Stimulated activated CD4-positive, alpha-beta T cell treated with anti-CD3 and anti-CD28 coated beads, Interleukin-15, amount 100 ng/mL, for 24 hours (primary cell): Measurements from ENCODE around the gene ADNP2.

ENCODE experiments used
- DNase-seq: peaks from one replicate; pipeline ENCODE4 v3.0.0-alpha.2; 2020

ADNP2 gene

DNA sequence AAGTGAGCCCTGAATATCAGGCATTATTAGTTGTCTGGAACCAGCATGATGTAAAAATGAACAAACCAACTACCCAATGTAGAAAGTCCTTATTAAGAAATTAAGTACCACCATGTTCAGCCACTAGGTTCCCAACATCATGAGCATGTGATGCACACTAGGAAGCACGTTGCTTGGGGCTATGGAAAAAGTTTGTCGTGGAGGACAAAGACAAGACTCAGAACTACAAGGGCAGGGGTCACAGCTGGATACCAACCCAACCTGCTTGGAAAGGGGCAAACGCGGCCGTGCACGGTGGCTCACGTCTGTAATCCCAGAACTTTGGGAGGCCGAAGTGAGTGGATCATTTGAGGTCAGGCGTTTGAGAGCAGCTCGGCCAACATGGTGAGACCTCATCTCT is 64.0 kb downstream of the ADNP2 start:
- no peak for DNase-seq

DNA sequence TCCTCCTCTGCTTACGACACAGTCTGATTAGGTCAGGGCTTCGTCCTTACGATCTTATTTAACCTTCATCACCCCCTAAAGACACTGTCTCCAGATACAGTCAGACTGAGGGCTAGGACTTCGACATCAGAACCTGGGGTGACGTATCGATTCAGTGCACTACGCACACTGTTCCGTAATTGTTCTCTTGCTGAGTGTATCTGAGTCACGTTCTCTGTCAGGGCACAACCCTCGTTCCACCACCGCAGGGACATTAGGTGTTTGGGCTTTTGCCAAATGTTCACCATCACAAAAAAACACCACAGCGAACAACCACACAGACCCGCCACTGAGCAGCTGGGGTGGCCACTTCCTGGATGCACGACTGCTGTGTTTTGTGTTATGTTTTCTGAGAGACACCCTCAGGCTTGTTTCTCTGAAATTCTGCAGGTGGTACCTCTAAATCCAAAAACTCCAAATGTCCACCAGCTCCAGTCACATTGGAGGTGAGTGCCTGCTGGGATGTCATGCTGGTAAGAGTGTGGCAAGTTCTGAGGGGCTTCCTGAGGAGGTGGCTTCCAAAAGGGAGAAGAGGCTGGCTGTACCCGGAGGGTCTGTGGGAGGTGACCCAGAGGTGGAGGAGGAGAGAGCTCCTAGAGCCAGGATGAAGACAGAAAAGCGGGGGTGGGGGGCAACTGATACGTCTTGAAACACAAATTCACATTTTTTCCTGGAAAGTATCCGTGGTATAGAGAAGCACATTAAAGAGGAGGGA is 66.6 kb downstream of the ADNP2 start:
- peak; percentile 19 for DNase-seq

DNA sequence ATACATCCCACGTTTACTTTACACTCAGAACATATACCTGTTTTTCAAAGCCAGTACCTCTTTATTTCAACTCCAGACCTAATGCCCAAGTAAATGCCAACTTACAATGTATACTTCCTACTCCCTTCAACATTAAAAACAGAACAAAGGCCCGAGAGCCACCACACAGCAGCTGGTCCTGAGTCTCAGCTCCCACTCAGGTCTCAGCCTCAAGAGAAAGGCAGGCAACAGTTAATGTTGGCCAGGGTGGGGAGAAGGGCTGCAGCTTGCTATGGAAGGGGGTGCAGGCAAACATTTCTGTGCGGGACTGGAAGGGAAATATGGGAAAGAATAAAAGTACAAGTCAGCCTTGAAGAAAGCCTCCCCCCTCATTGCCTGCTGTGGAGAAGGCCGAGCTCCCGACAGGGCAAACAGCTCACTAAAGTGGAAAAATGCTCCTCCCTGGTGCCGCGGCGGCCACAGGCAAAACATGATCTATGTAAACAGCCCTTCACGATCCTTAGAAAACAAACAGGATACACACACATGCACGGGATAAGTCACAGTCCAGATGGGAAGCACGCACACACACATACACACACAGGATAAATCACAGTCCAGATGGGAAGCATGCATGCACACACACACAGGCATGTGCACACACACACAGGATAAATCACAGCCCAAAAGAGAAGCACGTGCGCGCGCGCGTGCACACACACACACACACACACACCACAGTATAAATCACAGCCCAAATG is 67.4 kb downstream of the ADNP2 start:
- no peak for DNase-seq

DNA sequence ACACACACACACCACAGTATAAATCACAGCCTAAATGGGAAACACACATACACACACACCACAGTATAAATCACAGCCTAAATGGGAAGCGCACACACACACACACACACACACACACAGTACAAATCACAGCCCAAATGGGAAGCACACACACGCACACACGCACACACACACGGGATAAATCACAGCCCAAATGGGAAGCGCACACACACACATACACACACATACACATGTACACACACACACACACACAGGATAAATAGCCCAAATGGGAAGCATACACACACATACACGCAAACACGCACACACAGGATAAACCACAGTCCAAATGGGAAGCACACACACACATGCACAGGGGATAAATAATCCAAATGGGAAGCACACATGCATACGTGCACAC is 68.1 kb downstream of the ADNP2 start:
- no peak for DNase-seq

DNA sequence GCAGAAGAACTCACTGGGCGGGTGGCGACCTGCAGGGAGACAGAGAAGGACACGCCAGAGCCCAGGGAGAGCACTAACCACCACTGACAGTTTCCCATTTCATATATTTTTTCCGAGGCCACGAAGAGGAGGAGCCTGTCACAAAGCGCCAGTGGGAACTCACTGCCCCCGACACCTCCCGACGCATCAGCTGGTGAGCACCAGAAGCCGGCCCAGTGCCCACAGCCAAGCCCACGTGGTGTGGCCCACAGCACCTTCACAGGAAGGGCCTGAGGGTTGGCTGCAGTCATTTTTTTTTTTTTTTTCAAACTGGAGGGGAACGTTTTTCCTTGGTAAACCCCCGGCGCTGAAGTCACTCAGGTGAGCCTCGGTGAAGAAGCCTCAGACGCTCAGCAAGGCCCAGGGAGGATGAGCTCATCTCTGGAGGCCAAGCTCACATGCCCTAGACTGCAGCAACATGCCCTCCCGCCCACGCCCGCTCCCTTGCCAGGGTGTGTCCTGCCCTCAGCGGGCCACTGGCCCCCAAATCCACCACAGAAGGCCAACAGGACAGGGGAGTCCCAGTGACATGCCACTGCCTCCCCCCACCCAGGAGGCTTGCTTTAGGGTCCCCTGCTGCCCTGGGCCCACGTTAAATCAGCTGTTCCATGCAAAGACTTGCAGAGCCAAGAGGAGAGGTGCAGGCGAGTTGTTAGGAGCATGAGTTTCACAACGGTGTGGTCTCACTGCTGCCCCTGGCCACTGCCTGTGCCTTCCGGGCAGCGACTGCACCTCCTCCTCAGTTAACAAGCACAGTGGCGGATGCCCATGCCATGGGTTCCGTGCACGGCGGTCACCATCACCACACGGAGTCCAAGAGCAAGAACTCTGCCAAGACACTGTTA is 70.1 kb downstream of the ADNP2 start:
- no peak for DNase-seq

DNA sequence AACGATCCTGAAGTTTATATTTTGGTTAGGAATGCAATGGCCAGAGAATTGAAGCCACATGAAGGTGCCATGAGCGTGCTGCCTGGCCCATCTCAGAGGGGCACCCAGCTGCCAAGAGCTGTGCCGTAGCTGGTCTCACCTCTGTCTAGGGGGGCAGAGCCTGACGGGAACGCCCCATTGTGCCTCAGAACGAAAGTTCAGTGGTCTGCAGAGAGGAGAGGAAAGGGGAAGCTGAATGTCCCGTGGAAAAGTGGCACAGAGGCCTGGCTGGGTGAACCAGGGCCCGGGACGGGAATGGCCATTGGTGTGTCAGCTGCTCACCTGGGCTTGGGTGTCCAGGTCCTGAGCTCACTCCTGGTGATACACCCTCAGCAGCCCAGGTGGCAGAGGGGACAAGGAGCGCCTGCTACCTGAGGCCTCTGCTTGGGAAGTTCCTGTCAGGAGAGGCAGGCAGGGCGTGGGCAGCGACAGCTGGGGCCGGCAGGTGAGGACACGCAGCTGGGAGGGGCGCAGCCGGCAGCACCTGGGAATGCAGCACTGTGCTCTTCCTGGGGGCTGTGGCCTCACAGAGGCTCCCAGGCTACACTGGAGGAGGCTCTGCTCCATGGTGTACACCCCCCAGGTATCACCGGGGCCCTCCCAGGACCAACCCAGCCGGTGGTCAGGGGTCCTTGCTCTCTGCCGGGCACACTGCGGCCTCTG is 70.9 kb downstream of the ADNP2 start:
- DNase-seq = no peak

DNA sequence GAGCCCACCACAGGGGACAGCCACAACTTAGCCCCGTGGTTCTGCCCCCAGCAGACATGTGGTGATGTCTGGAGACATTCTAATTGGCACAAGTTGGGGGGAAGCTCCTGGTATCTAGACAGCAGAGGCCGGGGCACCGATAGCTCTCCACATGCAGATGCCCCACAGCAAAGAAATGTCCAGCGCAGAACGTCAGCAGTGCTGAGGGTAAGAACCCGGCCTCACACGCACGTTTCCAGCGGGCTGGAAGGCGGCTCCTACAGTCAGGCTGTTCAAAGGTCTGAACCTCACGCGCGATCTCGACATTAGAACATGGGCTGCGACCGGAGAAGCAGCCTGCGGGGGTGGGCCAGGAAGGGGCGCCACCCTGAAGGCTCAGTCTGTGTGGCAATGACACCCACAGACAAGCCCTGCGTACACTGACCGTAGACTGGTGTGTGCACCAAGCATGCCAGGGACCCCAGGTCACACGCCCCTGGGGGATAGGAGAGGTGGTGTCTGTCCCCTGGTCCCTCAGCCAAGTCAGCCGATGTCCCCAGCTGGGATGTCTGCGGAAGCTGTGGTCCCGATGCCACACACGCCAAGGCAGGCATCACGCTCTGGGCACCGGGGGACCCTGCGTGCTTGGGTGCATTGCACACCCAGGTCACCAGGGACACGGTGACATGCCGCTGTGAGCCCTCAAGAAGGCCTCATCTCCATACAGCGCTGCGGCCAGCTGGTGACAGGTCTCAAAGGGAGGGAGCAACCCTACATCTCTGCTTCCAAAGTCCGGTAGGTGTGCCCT is 71.9 kb downstream of the ADNP2 start:
- DNase-seq = no peak

DNA sequence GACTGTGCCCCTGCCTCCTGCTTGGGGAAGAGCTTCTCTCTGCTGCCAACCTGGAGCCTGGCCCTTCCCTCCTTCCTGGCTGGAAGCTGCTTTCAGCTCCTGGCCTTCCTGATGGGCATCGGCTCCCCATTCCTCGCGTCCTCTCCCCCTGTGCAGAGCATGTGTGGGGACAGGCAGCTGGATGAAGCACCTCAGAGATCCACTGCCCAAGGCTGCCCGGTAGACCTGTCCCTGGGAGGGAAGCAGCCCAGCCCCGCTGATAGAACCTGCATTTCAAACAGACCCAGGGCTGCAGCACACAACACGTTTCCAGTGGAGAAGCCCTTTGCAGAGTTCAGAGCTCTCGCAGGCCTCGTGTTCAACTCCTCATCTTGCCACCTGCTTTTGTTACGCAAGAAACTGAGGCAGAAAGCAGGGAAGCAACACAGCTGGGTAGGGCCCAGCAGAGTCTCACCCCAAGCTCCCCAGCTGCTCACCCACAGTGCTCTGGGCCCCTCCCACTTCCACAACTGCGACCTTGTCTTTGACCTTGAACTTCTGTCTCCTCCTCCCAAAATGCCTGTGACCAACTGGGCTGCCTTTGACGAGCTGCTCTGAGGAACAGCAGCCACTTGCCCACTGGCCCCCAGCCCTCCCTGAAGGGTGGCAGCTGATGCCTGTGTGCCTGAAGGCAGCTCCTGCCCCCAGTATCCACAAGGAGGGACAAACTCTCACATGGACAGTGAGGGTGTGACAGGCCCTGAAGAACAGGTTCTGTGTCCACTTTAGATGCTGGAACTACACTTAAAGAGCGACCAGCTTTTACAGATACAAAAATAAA is 72.8 kb downstream of the ADNP2 start:
- DNase-seq = no peak

DNA sequence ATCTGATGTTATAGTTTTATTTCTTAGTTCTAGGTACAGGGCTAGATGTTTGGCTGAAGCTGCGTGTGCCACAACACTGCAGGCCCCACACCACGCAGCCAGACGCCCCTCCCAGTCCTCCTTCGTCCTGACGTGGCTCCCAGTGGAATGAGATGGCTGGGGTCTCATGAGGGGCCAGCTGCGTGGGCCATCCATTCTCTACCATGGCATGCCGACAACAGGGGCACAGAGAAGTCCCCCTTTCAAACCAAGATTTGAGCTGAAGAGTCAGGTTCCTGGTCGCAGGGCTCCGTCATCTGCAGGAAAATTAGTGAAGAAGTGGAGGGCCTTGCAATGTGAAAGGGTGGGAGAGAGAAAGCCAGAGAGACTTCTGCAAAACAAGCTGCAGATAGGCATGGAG is 73.8 kb downstream of the ADNP2 start:
- no peak for DNase-seq

DNA sequence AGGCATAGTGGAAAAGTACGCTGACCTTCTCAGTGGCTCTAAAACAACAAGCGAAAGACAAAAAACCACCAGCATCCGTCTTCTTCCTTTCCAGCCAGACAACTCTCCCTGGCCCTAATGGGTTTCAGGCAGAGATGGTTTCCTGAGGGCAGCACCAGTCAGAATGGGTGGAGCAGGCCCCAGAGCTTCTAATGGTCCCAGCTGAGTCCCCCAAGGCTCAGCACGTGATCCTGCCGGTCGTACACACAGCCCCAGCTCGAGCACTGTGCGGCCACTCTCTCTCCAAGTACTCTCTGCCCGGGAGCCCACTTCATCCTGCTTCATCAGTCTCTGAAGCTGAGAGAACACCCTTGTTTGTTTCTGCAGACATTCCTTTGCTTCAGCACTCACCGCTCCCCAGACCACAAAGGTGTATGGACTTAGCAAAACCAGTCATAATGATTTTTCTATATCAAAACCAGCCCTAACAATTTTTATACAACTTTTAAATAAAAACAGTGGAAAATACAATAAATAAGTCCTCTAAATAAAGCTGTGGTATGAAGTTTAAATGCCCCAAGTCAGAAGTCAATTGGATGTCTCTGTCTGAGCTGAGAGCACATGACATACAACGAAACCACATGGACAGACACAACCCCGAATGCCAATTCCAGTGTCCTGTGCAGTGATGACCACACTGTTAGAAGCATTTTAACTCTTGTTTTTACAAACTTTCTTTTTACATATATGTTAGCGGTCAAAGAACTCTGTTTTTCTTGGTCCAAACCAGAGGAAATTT is 74.4 kb downstream of the ADNP2 start:
- no peak for DNase-seq

DNA sequence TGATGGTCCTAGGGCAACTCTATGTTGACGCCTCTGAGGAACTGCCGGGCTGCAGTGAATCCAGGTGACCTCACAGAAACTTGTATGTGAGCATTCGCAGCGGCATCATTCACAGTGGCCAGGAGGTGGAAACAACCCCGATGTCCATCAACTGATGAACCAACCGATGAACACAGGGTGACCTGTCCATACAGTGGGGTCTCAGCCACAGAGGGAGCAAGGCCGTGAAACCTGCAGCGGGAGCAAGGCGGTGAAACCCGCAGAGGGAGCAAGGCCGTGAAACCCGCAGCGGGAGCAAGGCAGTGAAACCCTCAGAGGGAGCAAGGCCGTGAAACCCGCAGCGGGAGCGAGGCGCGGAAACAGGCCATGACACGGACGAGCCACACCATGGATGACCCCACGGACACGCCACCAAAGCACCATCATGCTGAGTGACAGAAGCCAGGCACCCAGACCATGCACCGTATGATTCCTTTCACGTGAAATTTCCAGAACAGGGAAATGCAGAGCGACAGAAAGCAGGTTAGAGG is 75.2 kb downstream of the ADNP2 start:
- no peak for DNase-seq

DNA sequence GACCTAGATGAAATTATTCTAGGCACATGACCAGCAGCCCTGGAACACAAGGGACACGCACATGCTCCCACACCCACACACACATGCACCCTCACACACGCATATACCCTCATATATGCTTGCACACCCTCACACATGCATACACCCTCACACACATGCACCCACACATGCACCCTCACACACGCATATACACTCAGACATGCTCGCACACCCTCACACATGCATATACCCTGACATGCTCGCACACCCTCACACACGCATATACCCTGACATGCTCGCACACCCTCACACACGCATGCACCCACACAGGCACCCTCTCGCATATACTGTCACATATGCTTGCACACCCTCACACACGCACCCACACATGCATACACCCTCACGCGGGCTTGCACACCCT is 76.5 kb downstream of the ADNP2 start:
- DNase-seq = no peak

DNA sequence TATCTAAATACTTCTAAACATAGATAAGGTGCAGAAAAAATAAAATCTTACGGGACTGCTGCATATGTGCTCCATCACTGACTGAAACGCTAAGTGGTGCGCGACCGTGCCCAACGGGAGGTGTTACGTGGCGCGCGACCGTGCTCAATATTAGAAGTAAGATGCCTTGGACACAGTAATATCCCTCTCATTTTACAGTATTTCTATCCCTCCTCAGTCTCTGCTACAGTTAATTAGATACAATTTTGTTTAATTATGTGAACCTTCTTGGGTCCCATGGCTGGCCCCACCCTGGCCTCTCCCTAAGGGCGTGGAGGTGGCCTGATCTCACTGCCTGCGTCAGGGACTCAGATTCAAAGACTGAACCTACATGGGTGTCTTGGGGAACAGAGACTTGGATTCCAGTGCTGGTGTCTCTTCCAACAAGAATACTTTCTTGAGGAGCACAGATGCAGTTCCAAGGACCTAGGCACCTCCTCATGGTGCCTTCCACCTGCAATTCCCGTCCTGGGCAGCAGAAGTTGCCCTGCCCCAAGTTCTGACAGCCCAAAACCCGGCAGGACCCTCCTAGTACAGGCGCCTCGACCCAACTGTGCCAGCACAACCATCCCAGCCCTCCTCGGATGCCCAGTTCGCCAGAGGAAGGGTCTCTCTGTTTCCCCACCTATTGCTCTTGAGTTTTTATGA is 79.0 kb downstream of the ADNP2 start:
- DNase-seq = no peak

DNA sequence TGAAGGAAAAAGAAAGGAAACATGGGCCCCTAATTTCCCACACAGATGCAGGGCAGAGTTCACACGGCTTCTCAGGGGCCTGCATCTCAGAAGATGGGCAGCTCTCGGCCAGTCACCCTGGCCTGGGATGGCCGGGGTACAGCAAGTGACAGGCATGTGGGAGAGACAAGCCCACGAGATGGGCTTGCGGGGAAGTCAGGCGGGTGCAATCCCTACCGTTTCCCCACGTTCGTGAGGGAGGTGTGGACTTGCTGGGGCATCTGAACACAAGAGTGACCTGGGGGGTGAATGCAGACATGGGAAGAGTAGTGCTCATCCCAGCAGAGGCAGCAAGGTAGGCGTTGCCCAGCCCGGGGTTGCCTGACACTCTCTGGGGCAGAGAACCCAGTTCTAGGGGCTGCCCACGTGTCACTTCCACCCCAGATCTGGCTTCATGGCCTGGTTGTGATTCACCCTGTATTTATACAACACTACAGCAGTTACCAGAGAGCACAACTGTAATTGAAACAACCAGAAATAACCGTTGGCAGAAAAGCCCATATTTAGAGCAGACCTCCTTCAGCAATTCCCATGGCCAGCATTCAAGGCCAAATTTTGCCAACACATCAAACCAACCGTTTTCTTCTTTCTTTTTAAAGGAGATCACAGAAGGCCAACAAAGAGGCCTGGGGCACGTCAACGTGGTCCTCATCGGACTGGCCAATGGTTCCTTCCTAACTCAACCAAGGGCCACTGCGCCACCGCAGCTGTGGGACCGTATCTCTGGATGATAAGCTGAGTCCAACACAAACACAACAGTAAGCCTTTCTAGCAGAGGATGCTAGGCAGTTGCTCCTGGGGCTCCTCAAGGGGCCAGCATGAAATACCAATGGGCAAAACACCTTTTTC is 79.8 kb downstream of the ADNP2 start:
- DNase-seq = no peak

DNA sequence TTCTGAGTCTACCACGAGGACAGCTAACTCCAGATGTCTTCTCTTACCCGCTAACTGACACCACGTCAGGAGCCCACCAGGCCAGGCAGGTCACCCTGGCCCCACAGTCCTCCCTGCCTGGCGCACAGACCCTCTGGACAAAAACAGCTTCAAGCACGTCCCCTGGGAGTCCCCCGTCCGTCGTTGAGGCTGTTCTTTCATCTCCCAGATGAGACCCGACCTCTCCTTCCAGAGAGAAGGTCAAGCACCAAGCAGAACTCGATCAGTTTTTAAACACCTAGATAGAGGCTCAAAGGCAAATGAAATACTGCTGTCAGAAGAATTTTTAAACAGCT is 80.4 kb downstream of the ADNP2 start:
- no peak for DNase-seq
